DMS 273 treated with DMSO at 0.1 percent for 48 hours (cell line): ENCODE data around the gene LHFPL6.

Experiments
- DNase-seq: peaks from one replicate; lab custom pipeline; 2025; lab: John Stamatoyannopoulos, UW

The LHFPL6 gene

GRCh38 chr13:39554371-39554770 lies 48.6 kb downstream of the LHFPL6 start:
- DNase-seq, result no peak

DNA sequence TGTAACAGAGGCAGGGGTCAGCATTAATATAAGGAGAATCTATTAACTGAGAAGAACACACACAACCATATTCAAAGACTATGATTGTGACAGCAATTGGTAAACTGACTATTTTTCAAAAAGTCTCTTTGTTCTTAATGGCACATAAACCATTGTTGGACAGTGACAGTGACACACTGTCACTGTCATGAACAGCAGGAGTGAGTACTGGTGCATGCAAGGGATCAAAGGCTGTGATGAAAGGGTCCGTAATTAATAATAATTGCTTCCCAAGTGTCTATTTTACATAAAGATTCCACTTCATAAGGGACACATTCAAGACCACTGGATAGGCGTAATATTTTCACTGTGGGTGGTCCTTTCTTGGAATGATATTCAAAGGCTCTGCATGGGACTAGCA lies 50.7 kb downstream of the LHFPL6 start:
- no peak for DNase-seq

GRCh38 chr13:39550931-39551330 lies 52.1 kb downstream of the LHFPL6 start:
- no peak for DNase-seq

GRCh38 chr13:39547108-39547507 lies 55.9 kb downstream of the LHFPL6 start:
- no peak for DNase-seq

- DNase-seq, result no peak
Observed at GRCh38 chr13:39542361-39542760, 60.6 kb downstream of the LHFPL6 start.

GRCh38 chr13:39540929-39541605 lies 61.9 kb downstream of the LHFPL6 start:
- no peak for DNase-seq

GRCh38 chr13:39538816-39539790 lies 63.9 kb downstream of the LHFPL6 start:
- peak; percentile 44 for DNase-seq

- DNase-seq, result no peak
Observed at GRCh38 chr13:39536906-39537305, 66.1 kb downstream of the LHFPL6 start.

- DNase-seq, result no peak
Observed at GRCh38 chr13:39536274-39536673, 66.7 kb downstream of the LHFPL6 start.

DNA sequence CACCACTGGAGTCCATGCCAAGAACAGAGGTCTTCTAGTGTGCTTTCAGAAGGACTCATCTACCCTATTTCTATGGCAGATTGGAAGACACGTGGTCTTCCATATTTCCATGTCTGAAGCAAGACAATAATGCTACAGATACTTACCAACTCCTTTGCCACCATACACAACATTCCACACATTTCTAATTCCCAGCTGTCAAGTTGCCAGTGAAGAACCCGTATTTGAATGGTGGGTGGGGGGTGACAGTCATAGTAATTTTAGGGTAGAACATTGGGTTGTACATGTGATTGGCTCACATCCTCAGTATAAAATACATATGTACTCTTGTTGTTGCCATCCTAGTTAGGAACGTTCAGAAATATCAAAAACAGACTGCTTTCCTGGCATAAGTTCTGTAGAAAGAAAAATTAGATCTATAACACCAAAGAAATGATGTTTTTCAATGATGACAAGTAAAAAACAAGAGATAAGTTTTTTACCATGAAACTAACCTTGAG lies 69.3 kb downstream of the LHFPL6 start:
- DNase-seq, result no peak

- DNase-seq, result peak; percentile 3
Observed at GRCh38 chr13:39531646-39532045, 71.3 kb downstream of the LHFPL6 start.

DNA sequence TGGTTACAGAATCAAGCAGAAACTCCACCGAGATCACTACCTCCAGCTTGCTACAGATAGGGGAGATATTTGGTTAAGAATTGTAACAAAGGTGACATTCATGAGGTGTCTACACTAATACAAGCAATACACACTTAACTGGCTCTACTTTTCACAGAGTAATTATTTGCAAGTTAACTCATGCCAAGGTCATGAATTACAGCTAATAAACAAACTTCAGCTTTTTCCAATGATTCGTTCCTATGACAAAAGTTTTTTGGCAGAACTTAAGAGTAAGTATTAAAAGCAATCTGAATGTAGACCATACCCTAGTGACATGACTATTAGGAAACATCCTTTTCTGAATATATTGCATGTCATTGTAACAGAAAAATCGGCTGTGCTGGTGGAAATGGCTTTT lies 72.1 kb downstream of the LHFPL6 start:
- DNase-seq, result no peak

DNA sequence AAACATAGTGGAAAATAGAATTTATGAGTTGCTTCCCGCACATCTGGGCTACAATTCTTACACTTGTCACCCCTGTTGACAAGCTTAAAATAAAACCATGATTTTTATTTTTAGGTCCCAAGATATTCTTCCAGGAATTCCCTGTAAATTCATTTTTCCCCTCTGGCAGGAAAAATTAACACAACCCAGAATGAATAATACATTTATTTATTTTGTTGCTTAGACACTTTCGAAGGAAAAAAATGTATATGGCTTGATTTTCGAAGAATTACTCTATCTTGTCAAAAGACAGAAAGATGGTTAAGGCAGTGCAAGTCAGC lies 74.4 kb downstream of the LHFPL6 start:
- no peak for DNase-seq

DNA sequence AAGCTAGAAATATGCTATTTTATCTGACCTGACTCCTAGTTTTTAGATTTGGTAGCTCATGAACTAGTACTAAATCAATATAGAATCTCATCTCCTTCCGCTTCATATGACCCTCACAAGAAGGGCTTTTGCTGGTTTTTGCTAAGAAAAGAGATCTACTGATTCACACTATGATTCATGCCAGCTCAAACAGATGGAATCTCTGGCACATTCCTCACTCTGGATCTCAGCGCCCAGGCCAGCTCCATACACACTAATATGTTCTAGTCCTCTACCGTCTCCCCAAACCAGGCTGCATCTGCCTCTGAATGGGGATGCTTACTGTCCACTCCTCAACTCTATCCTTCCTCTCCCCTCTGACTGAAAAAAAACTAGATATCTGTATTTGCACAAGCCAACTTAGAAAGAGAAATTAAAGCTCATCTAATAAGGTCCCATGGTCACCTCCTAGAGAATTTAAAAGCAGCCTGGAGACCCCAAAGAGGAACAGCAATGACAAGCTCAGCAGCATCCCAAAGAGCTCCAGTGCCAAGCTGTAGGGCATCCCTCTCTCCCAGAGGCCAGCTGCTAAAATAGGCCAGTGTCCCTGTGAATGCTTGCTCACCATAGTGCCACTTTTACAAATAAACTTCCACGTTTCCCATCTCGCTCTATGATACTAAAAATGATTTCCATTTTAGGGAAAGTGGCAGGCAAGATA lies 74.9 kb downstream of the LHFPL6 start:
- peak; percentile 1 for DNase-seq

DNA sequence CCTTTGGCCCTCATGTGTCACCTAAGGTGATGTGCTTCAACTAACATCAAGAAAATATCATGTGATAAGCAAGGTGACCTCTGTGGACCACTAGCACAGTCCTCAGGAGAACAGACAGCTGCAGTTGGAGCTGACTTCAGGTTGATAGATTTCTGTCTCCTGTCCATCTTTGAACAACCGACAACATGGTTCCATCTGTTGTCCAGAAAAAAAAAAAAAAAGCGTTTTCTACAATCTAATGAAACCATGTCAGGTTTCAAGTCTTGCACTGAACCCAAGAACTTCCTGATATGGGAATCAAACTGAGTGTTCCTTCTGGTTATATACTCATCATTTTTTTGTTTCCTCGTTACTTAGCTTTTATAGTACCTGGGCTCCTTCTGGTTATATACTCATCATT lies 75.7 kb downstream of the LHFPL6 start:
- DNase-seq, result no peak

DNA sequence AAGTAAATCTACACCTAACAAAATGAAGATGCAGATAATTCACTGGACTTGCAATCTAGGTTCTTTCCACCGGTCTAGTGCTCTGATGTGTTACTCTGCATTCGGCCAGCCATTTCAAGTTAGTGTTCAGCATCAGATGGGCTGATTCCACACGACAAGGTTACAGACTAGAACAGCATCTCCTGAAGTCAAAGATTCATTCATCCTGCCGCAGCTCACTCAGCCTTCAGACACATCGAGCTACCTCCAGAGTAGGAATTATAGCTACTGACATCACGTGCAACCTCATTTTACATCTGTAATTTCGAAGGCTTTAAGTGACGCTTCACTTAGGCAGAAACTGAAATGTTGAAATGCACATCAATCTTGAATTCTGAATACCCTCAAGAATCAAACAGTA lies 76.5 kb downstream of the LHFPL6 start:
- DNase-seq, result no peak

DNA sequence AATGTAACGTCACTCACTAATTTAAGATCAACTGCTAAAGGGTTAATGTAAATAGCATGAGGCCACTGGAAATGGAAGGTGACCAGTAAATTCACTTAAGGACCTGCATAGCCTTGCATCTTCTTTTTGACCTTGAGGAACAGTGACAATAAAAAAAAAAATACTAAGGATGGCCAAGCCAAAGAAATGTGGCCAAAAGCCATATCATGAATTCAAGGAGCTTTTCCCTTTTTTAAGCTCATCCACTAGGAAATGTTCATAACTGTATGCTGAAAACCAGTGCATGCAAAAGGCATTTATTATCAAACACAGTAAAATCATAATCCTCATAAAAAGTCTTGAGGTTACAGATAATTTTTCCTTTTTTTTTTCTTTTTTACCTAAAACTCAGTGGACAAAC lies 77.5 kb downstream of the LHFPL6 start:
- no peak for DNase-seq

DNA sequence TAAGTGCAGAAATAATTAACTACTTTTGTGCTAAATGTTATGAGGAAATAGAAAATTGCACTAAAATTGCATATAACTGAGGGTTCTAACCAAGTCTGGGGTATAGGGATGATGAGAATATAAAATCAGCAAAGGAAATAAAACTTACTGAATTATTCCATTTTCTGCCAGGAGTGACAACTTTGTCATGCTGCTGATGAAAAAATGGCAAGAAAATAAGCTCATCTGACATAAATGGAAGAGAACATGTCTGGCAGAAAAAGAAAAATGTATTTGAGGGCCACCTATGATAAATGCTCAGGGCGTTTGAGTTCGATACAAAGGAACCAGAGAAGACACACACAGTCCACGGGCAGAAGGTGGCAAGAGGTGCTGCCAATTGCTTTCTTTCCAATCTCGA lies 78.2 kb downstream of the LHFPL6 start:
- DNase-seq, result no peak

DNA sequence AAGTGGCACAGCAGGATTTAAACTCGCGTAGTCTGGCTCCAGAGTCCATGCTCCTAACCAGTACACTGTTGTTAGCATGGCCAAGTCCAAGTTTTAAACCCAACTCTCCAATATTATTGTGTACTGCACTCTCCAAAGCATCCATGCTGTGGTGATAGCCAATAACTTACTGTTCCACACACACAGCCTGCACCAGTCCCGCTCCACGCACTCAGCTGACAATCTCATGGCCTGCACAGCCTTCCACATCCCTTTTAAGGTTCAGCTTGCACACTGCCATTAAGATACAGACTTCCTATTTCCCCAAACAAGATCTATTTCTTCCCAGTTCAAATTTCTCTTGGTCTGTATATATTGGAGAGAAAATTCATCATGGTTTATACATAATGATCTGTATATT lies 80.7 kb downstream of the LHFPL6 start:
- DNase-seq, result no peak

- DNase-seq, result no peak
Observed at GRCh38 chr13:39521701-39522100, 81.3 kb downstream of the LHFPL6 start.

GRCh38 chr13:39516096-39516495 lies 86.9 kb downstream of the LHFPL6 start:
- DNase-seq, result no peak

DNA sequence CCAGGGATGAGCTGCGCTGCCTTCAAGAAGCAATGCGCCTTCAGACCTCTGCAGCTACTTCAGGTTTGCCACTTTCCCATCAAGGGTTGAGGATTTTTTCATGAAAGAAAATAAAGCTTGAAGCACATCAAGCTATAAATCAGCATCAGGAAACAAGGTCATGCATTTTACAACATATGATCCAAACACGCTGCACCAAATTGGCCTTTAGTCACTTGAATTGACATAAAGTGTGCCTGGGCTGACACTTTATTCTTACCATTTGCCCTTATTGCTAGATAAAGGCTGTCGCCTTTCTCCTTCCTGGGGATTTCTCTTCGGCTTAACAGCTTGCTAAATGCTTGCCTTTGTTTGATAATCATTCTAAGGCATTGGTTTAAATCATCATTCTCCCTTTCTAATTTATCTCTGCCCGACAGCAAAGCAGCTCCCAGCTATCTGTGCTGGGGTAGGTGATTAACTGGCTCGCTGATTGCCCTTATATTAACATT lies 87.7 kb downstream of the LHFPL6 start:
- no peak for DNase-seq

DNA sequence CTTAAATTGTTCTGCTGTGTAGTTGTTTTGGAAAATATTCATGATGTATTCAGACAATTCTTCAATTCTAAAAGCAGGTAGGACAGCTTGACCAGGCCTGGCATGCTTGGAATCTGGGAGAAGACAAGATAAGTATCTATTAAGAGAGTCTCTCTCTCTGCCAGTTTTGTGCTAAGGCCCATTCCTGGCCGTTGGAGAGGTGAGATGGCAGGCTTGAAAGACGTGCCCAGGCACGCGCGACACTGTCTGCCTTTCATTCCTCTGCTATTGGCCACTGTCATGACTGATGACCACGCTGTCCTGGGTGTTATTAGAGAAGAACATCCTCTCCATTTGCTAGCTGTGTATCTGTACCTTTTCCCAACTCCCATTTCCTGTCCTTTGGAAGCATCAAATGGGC lies 90.3 kb downstream of the LHFPL6 start:
- no peak for DNase-seq
